HG02623 (cell line): ENCODE results near the gene NR2C2AP.
"Not testable (repeated sequence)": the region's sequence is repeated elsewhere in the genome, so short reads cannot be mapped to it uniquely, and the experiment has no call there.

Experiments used
- ATAC-seq: cut with Tn5 transposase; IDR thresholded peaks from one replicate; pipeline ENCODE4 v1.9.1; 2021; ENCODE audit warnings: moderate library complexity; ENCODE audit not compliant: unreplicated experiment

Gene NR2C2AP

GRCh38 chr19:19203012-19203856 is at the start of gene NR2C2AP:
Gene NR2C2AP (minus strand): TSS chr19:19203414. CDS start chr19:19203060, 354 bp downstream.
- ATAC-seq: peak; percentile 79

GRCh38 chr19:19250196-19250801 is 47.1 kb upstream of the NR2C2AP start:
- no peak for ATAC-seq

GRCh38 chr19:19240476-19240875 is 37.3 kb upstream of the NR2C2AP start:
- no peak for ATAC-seq

GRCh38 chr19:19239675-19240074 is 36.5 kb upstream of the NR2C2AP start:
- ATAC-seq: no peak

- ATAC-seq: no peak
These were observed 35.1 kb upstream of the NR2C2AP start for GRCh38 chr19:19238126-19238894.

GRCh38 chr19:19236173-19236572 is 33.0 kb upstream of the NR2C2AP start:
- ATAC-seq: no peak

GRCh38 chr19:19234220-19234816 is 31.1 kb upstream of the NR2C2AP start:
- no peak for ATAC-seq

GRCh38 chr19:19232261-19232721 is 29.1 kb upstream of the NR2C2AP start:
- ATAC-seq: no peak

- no peak for ATAC-seq
These were observed 27.8 kb upstream of the NR2C2AP start for GRCh38 chr19:19230999-19231398.

GRCh38 chr19:19229701-19230100 is 26.5 kb upstream of the NR2C2AP start:
- no peak for ATAC-seq

- ATAC-seq: no peak
These were observed 24.0 kb upstream of the NR2C2AP start for GRCh38 chr19:19227217-19227616.

GRCh38 chr19:19226663-19227062 is 23.4 kb upstream of the NR2C2AP start:
- no peak for ATAC-seq

GRCh38 chr19:19226204-19226603 is 23.0 kb upstream of the NR2C2AP start:
- no peak for ATAC-seq

GRCh38 chr19:19224852-19225494 is 21.8 kb upstream of the NR2C2AP start:
- ATAC-seq: no peak

- no peak for ATAC-seq
These were observed 21.1 kb upstream of the NR2C2AP start for GRCh38 chr19:19224150-19224851.

GRCh38 chr19:19223636-19224035 is 20.4 kb upstream of the NR2C2AP start:
- ATAC-seq: no peak

- ATAC-seq: no peak
These were observed 19.8 kb upstream of the NR2C2AP start for GRCh38 chr19:19223060-19223459.

- ATAC-seq: not testable (repeated sequence)
These were observed 17.8 kb upstream of the NR2C2AP start for GRCh38 chr19:19221000-19221399.

- ATAC-seq: no peak
These were observed 15.7 kb upstream of the NR2C2AP start for GRCh38 chr19:19218911-19219310.

GRCh38 chr19:19217099-19217498 is 13.9 kb upstream of the NR2C2AP start:
- no peak for ATAC-seq
